ENCODE data around the gene TENT5A.

Gene TENT5A

GRCh38 chr6:81713205-81713604 is 39.3 kb downstream of the TENT5A start:
- DNase-seq (ENCODE audit: low read depth, low spot score): no peak

- peak; percentile 30 for DNase-seq (ENCODE audit: low read depth, low spot score)
These were observed 44.3 kb downstream of the TENT5A start for GRCh38 chr6:81708113-81708699.

- DNase-seq (ENCODE audit: low read depth, low spot score): no peak
These were observed 47.8 kb downstream of the TENT5A start for GRCh38 chr6:81704700-81705099.

- DNase-seq (ENCODE audit: low read depth, low spot score): no peak
These were observed 52.1 kb downstream of the TENT5A start for GRCh38 chr6:81700414-81700813.

GRCh38 chr6:81697559-81697958 is 54.9 kb downstream of the TENT5A start:
- no peak for DNase-seq (ENCODE audit: low read depth, low spot score)

GRCh38 chr6:81696524-81696923 is 56.0 kb downstream of the TENT5A start:
- DNase-seq (ENCODE audit: low read depth, low spot score): no peak
